Mucosa of gallbladder (tissue), 1 donor: Measurements from ENCODE around the gene KDR. TPM values are rescaled to one million over a fixed set of nuclear protein-coding genes. Genes with fewer than 3 reads are reported as not detected.

Experiments used
- DNase-seq: peaks from one replicate; pipeline ENCODE4 v3.0.0-alpha.2; 2020; ENCODE audit warnings: low spot score
- total RNA-seq: library from RNA; stranded (reverse); gene quantifications from one replicate; pipeline ENCODE4 v1.2.1, GENCODE V29; 2021
- donor health status: DM: no; HTN: no; CAD: no.

KDR gene
- total RNA-seq, 1 donor from 2014 or later, result 24.0 TPM

DNA sequence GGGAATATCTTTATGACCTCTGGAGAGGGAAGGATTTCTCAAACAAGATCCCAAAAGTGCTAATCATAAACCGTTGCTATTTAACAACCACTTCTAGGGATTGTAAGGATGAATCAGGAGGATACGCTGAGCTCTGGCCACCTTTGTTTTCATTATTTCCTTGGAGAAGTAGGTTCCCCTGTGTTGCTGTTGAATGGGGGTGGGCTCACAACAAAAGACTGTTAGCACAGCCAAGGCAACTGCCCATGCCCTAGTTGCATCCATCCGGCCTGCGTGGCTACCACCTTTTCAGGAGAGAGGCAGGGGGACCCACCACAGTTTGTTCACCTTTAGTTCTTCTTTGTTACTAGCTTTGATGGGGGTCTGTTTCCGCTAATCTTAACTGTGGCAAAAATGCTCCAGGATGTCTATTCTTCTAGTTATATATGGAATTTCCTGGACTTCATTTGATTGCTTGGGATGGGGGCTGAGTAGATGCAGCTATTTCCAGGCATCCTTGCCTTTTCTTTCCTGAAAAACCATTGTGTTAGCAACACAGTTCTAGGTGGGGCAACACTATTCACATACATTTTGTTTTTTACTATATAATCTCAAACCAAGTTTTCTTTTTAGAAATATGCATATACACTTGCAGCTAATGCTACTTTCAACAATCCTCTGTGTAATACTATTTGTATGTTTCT, 95.4 kb downstream of the KDR start:
- DNase-seq, result no peak

DNA sequence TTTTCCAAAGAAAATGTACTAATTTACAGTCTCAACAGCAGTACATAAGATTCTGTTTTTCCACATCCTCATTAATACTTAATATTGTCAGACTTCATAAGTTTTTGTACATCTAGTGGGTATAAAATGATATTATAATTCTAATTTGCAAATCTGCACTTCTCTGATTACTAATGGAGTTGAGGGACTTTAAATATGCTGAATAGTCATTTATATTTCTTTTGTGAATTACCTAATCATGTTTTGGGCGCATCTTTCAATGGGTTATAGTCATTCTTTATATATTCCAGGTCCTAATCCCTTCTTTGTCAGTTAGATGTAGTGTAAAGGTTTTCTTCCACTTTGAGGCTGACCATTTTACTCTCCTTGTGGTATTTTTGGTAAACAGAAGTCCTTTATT, 96.1 kb downstream of the KDR start:
- DNase-seq, result no peak

Other genes with a start within 250 kb of the KDR start
- gene SRD5A3, start 220.6 kb upstream of the KDR start, total RNA-seq, result 22.9 TPM